ENCODE data around the gene ZNF280B. TPM values are rescaled to one million over a fixed set of nuclear protein-coding genes. Genes with fewer than 3 reads are reported as not detected.
"Not testable (repeated sequence)": the region's sequence is repeated elsewhere in the genome, so short reads cannot be mapped to it uniquely, and the experiment has no call there.

ZNF280B gene
- total RNA-seq, 2 donors from 2014 or later: 10.9 to 15.3 TPM

- Mint-ChIP-seq H3K27me3 (ENCODE audit: insufficient read depth) (peaks cover 84% of the 10 kb centered on the region), H3K4me3 (no peak overlapping the region), H3K36me3 (ENCODE audit: low read depth) (no peaks in the 10 kb centered on the region), H3K27ac (no peak overlapping the region), H3K9me3 (peaks cover 24% of the 10 kb centered on the region), H3K4me1 (no peaks in the 10 kb centered on the region)
- Histone ChIP-seq H3K27ac (ENCODE audit: low read depth, low read length) (no peak overlapping the region), H3K4me3 (ENCODE audit: low read length) (no peak overlapping the region), H3K4me1 (ENCODE audit: control insufficient read depth, insufficient read depth, low read length) (no peaks in the 10 kb centered on the region), H3K9ac (ENCODE audit: extremely low read depth, low read length, poor library complexity, severe bottlenecking) (no peak overlapping the region), H3K27me3 (ENCODE audit: control insufficient read depth, insufficient read depth, low read length, poor library complexity, severe bottlenecking) (peaks cover 52% of the 10 kb centered on the region), H3K9me3 (ENCODE audit: control insufficient read depth, low read length) (no peaks in the 10 kb centered on the region), H3K36me3 (ENCODE audit: control insufficient read depth, insufficient read depth, low read length) (no peaks in the 10 kb centered on the region)
- TF ChIP-seq CTCF (conservative IDR thresholded peaks at IDR 0.05): no peak
- 54 to 78% methylated on average over 2 to 6 of the region's 7 CpGs for WGBS, 2 experiments (ENCODE audit: insufficient coverage in 1 of 2, insufficient read length in 1 of 2)
- DNase-seq: no peak
Observed at GRCh38 chr22:22442928-22443709, 65.4 kb downstream of the ZNF280B start.

DNA sequence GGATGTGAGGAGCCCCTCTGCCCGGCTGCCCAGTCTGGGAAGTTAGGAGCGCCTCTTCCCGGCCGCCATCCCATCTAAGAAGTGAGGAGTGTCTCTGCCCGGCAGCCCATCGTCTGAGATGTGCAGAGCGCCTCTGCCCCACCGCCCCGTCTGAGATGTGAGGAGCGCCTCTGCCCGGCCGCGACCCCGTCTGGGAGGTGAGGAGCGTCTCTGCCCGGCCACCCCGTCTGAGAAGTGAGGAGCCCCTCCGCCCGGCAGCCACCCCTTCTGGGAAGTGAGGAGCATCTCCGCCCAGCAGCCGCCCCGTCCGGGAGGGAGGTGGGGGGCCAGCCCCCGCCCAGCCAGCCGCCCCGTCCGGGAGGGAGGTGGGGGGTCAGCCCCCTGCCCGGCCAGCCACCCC is 66.9 kb downstream of the ZNF280B start:
- H3K27ac Mint-ChIP-seq; H3K4me1 Mint-ChIP-seq; H3K36me3 ChIP-seq (ENCODE audit: control insufficient read depth, insufficient read depth, low read length); H3K9ac ChIP-seq (ENCODE audit: extremely low read depth, low read length, poor library complexity, severe bottlenecking); H3K36me3 Mint-ChIP-seq (ENCODE audit: low read depth); H3K27ac ChIP-seq (ENCODE audit: low read depth, low read length); H3K9me3 ChIP-seq (ENCODE audit: control insufficient read depth, low read length); DNase-seq; H3K4me3 Mint-ChIP-seq; H3K4me3 ChIP-seq (ENCODE audit: low read length); H3K4me1 ChIP-seq (ENCODE audit: control insufficient read depth, insufficient read depth, low read length): not testable (repeated sequence)
- WGBS, 2 experiments (ENCODE audit: insufficient coverage in 1 of 2, insufficient read length in 1 of 2): 94% methylated on average over 28 of the region's 28 CpGs; no CpG with 5 or more reads in 1 of the 2 experiments
- peaks cover 52% of the 10 kb centered on the region for H3K27me3 ChIP-seq (ENCODE audit: control insufficient read depth, insufficient read depth, low read length, poor library complexity, severe bottlenecking)
- H3K9me3 Mint-ChIP-seq: peaks cover 24% of the 10 kb centered on the region
- peaks cover 84% of the 10 kb centered on the region for H3K27me3 Mint-ChIP-seq (ENCODE audit: insufficient read depth)

DNA sequence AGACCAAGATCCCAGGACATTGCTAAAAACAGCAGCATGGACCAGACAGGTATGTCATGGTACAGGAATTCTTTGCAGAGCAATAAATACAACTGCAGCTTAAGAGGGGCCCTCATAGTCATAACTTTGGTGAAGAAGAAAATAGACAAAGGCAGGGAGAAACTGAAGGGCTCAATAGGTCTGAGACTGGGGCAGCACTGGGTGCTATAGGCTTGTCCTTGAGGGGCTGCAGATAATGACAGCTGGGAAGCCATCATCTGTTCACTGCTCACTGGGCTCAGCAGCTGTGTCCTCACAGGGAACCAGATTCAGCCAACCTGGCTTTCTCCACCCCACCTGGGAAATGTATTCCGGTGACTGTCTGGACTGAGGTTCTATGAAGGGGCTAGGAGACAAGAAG is 68.4 kb downstream of the ZNF280B start:
- H3K9ac ChIP-seq (ENCODE audit: extremely low read depth, low read length, poor library complexity, severe bottlenecking): no peak overlapping the region
- no peaks in the 10 kb centered on the region for H3K36me3 Mint-ChIP-seq (ENCODE audit: low read depth)
- peaks cover 86% of the 10 kb centered on the region for H3K27me3 Mint-ChIP-seq (ENCODE audit: insufficient read depth)
- H3K36me3 ChIP-seq (ENCODE audit: control insufficient read depth, insufficient read depth, low read length): no peaks in the 10 kb centered on the region
- no peaks in the 10 kb centered on the region for H3K9me3 ChIP-seq (ENCODE audit: control insufficient read depth, low read length)
- no peak for DNase-seq
- peaks cover 24% of the 10 kb centered on the region for H3K9me3 Mint-ChIP-seq
- TF ChIP-seq CTCF (conservative IDR thresholded peaks at IDR 0.05): no peak
- H3K4me1 ChIP-seq (ENCODE audit: control insufficient read depth, insufficient read depth, low read length): no peaks in the 10 kb centered on the region
- peaks cover 56% of the 10 kb centered on the region for H3K27me3 ChIP-seq (ENCODE audit: control insufficient read depth, insufficient read depth, low read length, poor library complexity, severe bottlenecking)
- no peaks in the 10 kb centered on the region for H3K4me1 Mint-ChIP-seq
- no peak overlapping the region for H3K4me3 ChIP-seq (ENCODE audit: low read length)
- H3K27ac Mint-ChIP-seq: no peak overlapping the region
- no peak overlapping the region for H3K4me3 Mint-ChIP-seq
- H3K27ac ChIP-seq (ENCODE audit: low read depth, low read length): no peak overlapping the region
- WGBS, 2 experiments (ENCODE audit: insufficient coverage in 1 of 2, insufficient read length in 1 of 2): 69 to 80% methylated on average over 1 of the region's 1 CpG

Other genes with a start within 250 kb of the ZNF280B start
- gene ZNF280A, start 11.5 kb upstream of the ZNF280B start, total RNA-seq: 1 to 10 TPM in 1 of 2 donors, under 1 TPM in 1; 0.55 to 2.1 TPM
- under 1 TPM in 1 of 2 donors, not detected in 1; 0.35 TPM for gene PRAME, start 50.5 kb upstream of the ZNF280B start, total RNA-seq
- not detected for gene GGTLC2, start 135.9 kb upstream of the ZNF280B start, total RNA-seq